Measurements from ENCODE around the gene NDFIP2. TPM values are rescaled to one million over a fixed set of nuclear protein-coding genes. Genes with fewer than 3 reads are reported as not detected.
"Not testable (repeated sequence)": the region's sequence is repeated elsewhere in the genome, so short reads cannot be mapped to it uniquely, and the experiment has no call there.

The NDFIP2 gene
- total RNA-seq, 1 donor from 2014 or later, result 24.0 TPM

DNA sequence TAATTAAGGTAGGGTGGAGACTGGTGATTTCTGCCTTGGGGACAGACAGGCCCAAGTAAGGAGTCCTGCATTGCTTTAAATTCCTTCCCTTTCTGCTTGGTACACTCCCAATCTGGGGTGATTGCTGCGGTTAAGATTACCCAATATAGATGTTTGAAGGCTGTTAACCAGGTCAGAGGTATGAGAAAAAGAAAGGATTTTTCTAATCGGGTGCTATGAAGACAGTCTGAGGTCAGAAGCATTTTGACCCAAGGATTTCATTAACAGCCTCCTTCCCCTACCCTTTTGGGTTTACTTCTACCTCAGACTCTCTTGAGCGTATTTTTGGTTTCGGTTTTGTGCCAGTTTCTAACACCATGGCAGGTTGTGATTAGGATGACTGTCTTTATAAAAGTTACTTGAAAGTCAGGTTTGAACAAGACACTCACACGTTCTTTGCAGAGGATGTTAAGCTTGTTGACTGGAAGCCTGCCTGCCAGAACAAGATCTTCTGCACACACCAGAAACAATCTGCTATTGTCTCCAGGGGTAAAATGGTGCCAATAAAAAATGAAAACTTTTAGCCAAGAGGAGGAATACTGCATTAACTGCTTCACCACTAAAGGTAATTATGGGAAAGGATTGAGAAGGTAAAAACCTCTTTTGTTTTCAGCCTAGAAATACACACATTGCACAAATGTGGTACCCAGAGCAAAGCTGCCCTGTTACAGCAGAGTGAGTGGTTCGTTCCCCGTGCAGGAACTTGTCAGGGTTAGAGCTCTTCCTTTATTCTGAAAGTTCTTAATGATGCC lies 108.8 kb downstream of the NDFIP2 start:
- DNase-seq (ENCODE audit: extremely low read depth, low read depth, low spot score), result no peak

DNA sequence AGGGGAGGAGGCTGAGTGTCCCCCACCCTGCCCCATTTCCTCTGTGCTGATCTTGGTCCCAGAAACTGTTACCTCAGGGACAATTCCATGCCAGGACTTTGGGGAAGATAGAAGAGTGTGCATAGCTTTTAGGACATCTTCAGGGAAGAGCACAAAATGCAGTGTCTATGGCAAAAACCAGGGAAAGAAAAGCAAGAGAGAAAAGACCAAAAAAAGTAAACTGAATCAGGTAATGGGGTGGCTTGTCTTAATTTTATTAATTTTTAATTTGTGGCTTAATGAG lies 109.4 kb downstream of the NDFIP2 start:
- DNase-seq (ENCODE audit: extremely low read depth, low read depth, low spot score), result no peak

DNA sequence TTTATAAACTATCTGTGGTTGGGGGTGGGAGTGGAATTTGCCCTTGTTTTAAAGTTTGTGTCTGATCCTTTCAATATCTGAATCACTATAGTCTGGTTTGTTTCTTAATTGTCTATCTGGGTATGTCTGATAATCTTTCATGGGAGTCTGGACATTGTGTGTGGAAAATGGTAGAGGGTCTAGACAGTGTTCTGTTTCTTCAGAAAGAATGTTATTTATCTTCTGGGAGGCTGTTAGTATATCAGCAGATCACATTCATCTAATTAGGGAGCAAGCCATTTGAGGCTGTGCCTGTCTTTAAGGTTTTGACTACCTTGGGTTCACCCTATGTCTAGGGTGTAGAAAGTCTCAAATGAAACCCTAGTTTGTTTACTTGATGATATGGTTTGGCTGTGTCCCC lies 110.5 kb downstream of the NDFIP2 start:
- DNase-seq (ENCODE audit: extremely low read depth, low read depth, low spot score), result no peak

DNA sequence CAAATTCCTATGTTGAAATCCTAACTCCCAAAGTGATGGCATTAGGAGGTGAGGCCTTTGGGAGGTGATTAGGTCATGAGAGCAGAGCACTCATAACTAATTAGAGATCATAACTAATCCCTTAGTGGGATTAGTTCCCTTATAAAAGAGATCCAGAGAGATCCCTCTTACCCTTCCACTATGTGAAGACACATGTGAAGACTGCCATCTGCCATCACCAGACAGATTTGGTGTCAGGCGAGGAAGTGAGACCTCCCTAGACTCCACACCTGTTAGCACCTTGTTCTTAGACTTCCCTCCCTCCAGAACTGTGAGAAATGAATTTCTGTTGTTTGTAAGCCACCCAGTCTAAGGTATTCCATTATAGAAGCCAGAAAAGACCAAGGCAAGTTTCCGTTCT lies 112.2 kb downstream of the NDFIP2 start:
- DNase-seq (ENCODE audit: extremely low read depth, low read depth, low spot score), result no peak

DNA sequence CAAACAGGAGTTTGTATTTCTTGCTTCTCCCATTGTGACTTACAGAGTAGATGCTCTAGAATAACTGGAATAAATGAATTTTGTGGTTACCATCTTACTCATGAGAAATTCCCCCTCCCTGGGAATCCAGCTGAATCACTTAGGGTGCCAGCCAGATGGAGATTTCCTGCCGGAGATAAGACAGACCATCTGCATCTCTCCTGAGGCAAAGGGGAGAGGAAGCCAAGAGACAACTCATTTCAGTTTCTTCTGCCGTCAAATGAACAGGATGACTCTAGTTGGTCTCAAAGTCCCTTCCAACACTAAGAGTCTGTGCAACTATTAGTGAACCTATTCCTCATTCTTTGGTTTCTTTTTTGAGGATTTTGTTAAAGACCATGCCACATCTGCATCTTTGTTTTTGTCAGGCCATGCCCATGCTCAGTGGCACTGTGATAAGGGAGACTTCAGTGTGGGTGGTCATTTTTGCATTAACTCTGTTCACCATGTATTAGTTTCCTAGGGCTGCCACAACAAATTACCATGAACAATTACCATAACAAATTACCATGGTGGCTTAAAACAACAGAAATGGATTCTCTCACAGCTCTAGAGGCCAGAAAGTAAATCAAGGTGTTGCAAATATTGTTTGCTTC lies 112.8 kb downstream of the NDFIP2 start:
- no peak for DNase-seq (ENCODE audit: extremely low read depth, low read depth, low spot score)

DNA sequence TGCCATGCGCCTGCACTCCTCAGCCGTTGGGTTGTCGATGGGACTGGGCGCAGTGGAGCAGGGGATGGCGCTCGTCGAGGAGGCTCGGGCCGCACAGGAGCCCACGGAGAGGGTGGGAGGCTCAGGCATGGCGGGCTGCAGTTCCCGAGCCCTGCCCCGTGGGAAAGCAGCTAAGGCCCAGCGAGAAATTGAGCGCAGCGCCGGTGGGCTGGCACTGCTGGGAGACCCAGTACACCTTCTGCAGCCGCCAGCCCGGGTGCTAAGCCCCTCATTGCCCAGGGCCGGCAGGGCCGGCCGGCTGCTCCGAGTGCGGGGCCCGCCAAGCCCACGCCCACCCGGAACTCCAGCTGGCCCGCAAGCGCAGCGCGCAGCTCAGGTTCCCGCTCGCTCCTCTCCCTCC lies 119.2 kb downstream of the NDFIP2 start:
- not testable (repeated sequence) for DNase-seq (ENCODE audit: extremely low read depth, low read depth, low spot score)

DNA sequence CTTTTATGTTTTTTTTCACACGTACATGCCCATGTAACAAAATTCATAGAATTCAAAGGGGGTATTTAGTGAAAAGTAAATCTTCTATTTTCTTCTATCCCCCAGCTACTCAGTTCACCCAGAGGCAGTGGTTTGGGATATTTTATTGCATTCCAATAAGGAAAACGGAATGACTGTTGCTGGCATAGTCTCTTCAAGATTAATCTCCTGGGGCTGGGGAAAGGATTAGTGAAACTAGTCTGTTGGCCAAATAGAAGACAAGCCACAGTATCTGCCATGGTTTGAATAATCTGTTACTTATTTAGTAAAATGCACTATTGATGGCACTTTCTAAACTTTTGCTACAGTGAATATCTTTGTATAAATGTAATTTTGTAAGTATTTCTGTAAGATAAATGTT lies 122.0 kb downstream of the NDFIP2 start:
- no peak for DNase-seq (ENCODE audit: extremely low read depth, low read depth, low spot score)

DNA sequence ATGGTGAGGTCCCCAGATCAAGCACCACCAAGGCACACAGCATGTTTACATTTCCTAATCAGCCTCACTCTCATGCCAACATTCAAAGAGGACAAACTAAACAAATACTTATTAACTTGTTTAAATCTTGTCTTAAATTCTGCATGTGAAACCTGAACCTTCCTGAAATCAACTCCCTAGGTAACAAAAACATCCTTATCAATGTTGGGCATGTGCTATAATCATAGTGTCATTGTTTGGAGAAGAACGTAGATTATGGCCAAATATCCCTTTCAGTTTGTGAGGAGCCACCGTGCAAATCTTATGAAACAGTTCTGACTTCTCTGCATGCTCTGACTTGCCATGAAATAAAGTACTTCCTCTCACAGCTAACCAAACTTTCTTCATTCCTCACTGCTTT lies 123.8 kb downstream of the NDFIP2 start:
- no peak for DNase-seq (ENCODE audit: extremely low read depth, low read depth, low spot score)

Other genes starting within 250 kb of the NDFIP2 start
- 23.2 and 30.7 TPM in 2 replicates for gene RBM26, start 74.9 kb upstream of the NDFIP2 start, total RNA-seq

Data from glomerular endothelial cell (primary cell).